GM21529 (cell line): Measurements from ENCODE around the gene DRICH1.
"Not testable (repeated sequence)": the region's sequence is repeated elsewhere in the genome, so short reads cannot be mapped to it uniquely, and the experiment has no call there.

ENCODE experiments used
- ATAC-seq: cut with Tn5 transposase; IDR thresholded peaks from one replicate; pipeline ENCODE4 v1.9.1; 2021; ENCODE audit not compliant: unreplicated experiment

Gene DRICH1, protein sequence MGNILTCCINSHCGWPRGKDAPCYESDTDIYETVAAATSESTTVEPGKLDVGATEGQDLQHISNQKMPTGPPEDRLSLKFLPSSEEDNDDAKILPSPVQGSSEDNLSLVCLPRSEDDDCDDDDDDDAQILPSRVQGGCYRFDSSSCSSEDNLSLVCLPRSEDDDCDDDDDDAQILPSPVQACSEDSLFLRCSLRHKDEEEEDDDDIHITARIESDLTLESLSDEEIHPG

DNA sequence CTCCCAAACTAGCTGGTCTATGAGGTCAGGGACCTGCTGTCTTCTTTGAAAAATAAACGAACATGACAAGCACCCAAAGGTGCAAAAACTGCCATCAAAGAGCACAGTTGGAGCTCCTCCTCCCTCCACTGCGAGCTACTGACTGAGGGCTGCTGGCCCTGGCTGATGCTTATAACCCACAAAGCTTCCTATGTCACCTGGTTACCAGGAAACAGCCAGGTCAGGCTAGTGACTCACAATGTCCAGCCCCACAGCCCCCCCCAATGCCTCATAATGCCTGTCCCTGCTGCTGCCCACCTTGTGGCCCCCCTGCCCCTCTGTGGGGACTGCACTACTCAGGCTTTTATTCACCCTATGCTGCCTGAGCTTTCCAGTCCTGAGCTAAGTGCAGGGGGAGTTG, at the start of gene DRICH1:
DRICH1 (minus strand) TSS at position 144 of the 400 bp plus-strand sequence. CDS start 298 bp downstream, outside the sequence.
- ATAC-seq, result no peak

DNA sequence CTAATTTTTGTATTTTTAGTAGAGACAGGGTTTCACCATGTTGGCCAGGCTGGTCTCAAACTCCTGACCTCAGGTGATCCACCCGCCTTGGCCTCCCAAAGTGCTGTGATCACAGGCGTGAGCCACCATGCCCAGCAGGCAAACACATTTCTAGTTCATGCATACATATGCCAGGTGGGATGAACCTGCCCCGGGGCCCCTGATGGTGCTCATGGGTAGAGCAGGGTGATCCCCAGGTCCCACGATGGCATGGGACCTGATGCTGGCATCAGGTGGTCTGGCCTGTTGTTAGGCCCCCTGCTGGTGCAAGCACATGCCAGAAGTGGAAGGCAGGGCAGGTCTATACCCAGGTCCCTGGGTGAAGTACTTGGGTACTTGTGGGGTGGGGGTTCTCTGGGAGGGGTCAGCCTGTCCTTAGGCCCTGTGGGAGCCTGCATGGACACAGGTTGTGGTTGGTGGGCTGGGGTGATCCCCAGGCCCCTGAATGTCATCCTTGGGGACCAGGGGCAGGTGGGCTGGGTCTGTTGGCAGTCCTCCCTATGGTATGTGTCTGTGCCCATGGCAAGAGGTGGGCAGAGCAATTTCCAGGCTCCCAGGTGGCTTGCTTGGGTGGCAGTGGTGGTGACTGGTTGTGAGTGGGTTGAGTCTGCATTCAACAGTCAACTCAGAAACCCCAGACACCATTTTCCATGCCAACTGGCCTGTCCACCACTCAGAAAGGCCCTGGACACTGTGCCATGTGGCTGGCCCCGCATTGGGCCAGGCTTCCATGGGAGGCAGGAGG, 49.1 kb upstream of the DRICH1 start:
- ATAC-seq, result no peak

DNA sequence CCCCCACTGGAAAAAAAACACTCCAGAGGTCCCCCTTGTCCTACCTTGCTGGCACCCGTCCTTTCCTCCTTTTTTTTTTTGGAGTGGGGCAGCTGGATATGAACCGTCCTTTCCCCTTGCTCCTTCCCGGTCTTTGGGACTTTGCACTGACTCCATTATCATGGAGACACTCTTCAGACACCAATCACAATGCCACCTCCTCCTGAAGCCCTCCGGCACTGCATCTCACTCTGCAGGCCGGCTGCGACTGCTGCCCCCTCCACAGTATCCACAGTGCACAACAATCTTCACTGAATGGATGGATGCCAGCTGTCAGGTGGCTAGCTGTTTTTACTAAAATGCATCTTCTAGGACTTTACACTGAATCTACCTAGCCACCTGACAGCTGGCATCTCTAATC, 46.0 kb upstream of the DRICH1 start:
- no peak for ATAC-seq

DNA sequence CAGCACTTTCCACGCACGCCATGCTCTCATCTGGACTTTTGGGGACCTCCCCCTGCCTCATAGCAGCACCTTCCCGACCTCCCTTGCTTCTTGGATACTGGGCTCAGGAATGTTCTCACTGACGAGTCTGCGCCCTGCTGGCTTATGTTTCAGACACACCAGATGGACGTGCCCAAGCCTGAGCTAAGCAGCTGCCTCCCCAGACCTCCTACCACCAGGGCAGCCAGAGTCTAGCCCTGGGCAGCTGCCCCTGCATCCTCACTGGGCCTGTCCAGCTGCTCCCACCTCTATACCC, 45.5 kb upstream of the DRICH1 start:
- no peak for ATAC-seq

DNA sequence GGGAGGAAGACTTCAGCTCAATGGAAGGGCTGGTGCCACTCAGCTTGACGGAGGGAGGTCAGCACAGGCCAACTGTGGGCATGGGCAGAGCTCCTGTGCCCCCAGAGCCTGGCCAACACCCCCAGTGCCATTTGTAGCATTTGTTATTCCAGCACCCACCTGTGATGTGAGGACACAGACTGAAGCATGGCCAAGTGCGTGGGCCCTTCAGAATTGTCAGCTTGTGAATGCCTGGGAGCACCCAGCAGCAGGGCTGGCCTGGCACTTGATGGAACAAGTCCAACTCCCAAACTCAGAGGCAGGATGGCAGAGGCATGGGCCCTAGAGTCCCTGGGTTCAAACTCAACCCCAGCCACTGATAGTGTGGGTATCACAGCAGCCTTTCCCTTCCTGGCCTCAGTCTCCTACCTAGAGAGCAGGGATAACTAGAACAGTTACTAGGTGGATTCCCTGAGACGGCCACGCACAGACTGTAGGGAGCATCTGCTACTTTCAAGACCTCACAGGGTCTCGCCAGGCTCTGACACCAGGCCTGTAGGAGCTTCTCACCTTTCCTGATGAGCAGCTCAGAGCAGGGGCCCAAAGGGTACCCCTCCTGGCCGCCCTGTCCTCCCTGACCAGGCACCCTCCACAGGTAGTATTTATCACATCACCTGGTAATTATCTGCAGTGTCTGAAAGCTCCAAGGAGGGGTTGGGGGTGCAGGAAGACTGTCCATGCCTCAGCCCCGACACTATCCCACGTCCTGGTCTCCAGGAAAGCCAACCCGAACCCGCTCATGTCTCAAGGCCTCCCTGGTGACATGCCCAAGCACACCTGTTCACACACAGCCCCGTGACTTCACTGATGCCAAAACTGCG, 45.0 kb upstream of the DRICH1 start:
- ATAC-seq, result not testable (repeated sequence)

DNA sequence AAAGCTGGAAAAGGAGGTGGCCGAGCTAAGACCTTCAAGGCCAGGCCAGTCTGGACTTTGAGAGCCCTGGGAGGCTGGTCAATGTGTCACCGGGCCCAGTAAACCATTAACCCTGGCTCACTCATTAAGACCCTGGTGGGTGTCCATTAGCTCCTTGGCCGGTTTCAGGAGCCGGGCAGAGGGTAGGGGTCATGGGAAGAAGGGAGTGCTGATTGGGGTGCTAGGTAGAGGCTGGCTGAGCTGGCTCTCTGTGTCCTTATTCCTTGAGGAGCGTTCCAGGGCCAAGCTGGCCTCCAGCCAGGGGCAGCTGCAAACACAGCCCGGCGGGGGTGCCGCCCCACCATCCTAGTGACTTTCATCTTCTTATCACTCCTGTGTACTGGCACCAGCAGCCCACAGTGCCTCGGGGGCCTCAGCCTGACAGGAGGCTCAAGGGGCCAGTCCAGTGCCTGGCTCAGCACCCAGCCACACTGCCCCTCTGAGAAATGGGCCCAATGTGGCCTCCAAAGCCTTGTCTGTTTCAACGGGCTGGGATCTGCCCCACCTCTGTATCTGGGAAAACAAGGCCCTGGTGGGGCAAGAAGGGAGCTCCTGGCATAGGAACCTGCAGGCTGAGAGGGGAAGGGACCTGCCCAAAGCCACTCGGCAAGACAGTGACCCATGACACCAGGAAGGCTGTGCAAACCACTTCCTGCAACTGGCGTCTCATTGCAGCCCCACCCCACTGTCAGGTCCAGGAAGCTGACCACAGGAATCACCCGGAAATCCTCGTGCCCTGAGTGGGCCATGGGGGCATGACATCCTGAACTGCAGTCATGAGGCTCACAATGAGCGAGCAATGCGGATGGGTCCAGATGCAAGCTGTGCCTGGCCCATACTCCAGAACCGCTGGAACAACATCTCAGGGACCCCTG, 43.6 kb upstream of the DRICH1 start:
- no peak for ATAC-seq

DNA sequence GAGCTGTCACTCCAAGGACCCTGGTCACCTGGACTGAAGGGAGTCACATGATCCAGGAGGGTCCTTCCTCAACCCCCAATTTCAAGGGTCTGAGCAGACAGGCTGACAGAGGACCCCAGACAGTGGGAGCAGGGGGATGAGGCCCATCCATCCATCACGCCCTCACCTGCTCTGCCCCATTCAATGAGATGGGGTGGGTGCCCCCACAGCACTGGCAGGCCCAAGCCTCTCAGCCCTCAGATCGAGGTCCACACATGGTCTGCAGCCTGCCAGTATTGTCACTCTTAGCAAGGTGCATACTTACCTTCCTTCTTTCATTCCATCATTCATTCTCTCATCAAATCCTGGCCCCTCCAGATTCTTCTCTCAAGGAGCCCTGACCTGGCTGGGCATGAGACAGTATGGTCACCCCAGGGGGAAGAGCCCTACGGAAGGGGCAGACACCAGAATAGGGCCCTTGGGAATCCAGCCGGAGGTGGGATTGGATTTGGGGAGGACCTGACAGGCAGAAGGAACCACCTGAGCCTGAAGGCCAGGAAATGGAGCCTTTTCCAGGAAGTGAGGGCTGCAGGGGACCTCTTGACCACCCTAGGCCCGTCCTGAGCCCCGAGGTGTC, 42.9 kb upstream of the DRICH1 start:
- not testable (repeated sequence) for ATAC-seq

DNA sequence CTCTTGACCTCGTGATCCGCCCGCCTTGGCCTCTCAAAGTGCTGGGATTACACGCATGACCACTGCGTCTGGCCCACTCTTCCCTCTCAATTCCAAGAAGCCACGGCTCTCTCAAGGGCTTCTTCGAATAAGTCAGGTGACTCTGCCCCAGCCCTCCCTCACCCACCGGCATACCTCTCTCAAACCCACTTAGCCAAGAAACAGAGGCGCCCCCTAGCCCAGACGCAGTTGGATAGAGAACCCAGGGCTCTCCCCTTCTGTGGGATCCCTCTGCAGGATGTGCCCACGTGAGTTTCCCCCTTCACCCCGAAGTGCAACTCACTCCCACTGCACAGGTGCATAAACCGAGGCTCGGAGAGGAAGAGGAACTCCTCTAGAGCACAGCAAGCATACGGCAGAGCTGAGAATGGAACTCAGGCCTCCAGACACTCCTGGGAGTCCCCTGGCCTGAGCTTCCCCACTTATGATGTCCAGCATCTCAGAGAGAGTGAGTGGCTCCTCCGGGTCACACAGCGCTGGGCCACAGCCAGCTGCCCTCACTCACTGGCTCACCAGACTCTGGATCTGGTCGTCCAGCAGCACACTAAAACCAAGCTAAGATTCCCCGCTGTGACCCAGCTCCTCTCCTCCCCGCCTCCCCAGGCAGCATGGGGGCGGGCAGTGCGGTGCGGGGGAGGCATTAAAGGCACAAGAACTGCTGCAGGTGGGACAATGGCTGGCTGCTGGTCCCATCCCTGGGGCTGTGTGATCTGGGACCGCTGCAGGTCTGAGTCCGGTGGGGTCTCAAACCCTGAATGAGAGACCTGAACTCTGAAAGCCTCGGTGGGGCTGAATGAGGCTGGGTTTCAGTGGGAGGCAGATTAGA, 41.9 kb upstream of the DRICH1 start:
- no peak for ATAC-seq

DNA sequence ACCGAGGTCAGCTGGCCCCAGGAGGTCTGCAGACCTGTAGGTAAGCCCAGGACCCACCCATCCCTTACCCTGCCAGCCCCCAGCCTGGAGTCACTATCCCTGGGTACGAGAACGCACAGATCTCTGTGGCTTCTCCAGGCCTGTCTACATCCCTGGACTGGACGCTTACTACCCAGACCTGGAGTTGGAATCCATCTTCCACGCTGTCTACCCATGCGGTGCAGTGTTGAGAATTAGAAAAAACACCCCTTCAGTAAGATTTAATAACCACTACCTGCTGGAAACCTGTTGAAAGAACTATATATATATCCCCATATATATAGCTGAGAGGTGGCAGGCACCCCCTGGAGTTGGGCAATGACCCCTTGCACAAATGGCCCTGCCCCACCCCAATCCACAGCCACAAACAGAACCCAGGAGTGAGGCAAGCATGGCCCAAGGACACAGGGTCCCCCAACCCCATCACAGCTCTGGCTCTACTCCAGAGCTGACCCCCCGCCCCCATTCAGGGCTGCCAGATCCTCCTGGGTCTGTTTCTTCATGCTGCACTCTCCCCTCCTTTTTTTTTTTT, 41.0 kb upstream of the DRICH1 start:
- ATAC-seq, result no peak

DNA sequence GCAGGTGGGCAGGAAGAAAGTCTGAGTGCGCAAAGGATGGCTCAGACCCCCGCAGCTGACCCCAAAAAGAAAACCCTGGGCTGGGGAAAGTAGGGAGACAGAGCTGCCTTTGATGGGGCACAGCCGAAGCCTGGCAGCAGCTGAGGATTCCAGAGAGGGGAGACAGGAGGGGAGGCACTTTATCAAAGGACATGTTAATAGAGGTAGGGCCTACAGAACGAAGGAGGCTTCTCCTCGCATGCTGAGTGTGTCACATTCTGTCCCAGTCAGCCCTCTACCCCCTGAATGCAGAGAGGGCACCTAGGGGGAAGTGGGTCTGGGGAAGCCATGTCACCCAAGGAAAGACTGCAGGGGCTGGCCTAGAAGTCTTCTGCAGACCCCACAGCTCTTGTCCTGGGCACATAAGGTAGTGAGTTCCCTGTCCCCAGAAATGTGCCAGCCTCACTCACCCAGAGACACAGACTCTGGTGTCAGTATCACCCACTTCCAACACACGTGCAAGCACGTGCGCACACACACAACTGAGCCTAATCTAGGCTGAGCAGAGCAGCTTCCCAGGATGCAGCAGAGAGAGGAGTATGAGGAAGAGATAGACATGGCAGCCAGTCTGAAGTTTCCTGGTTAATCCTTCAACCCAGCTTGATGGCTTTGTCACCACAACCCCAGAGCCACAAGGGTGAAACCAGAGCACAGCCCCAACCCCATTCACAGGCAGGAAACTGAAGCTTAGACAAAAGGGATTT, 40.4 kb upstream of the DRICH1 start:
- not testable (repeated sequence) for ATAC-seq

DNA sequence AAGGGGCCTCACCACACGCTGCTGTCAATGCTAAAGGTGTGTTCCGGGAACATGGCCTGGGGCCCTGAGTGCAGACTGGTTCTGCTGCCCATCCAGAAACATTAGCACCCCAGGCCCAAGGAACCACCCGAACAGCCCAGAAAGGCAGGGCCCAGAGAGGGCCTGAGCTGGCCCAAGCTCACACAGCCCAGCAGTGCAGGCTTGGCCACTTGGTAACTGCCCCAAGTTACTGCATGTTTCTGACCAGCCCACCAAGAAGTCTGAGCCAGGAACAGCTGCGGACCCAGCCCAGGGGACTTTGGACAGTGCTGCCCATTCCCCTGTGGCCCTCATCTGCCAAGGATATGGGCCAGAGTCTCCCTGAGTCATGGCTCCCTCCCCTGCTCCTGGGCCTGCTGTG, 39.3 kb upstream of the DRICH1 start:
- not testable (repeated sequence) for ATAC-seq

DNA sequence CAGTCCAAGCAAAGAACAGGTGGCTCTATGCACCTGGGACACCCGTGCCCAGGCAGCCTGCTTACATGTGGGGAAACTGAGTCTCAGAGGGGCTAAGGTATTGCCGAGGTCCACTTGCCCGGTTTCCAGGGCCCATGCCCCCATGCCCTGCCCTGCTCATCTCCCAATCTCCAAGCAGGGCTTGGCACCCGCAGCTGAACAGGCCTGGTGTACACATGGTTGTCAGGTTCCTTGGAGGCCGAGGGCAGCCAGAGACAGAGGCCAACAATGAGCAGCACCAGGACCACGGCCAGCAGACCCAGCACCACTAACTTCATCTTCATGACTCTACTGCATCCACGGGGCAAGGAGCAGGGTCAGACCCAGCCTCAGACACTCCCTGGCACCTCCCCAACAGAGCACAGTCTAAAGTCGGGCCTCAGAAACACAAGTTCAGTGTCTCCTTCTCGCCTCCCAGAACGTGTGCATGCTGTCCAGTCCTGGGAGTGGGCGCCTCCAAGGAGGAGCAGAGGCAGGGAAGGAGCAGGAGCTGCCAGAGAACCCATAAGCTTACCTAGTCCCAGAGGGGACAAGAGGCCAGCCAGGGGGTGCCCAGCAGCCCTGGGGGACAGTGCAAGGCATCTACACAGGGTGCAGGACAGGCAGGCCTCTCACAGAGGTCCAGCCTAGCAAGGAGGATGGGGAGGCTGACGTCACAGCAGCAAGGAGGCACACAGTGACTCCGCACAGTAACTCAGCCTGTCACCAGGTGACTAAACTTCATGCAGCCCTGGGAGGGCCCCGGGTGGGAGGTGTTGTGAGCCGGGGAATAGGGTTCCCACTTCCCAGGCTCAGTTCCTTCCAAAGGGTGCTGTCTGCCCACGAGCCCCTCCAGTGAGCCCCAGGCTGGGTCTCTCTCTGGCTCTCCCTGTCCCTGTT, 38.5 kb upstream of the DRICH1 start:
- ATAC-seq, result no peak

DNA sequence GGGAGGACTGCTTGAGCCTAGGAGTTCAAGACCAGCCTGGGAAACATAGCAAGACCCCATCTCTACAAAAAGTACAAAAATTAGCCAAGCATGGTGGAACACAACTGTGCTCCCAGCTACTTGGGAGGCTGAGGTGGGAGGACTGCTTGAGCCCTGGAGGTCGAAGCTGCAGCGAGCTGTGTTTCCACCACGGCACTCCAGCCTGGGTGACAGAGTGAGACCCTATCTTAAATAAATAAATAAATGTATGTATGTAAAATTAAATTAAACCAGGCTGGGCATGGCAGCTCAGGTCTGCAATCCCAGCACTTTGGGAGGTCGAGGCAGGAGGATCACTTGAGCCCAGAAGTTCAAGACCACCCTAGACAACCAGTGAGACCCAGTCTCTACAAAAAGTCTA, 28.3 kb upstream of the DRICH1 start:
- ATAC-seq, result not testable (repeated sequence)

DNA sequence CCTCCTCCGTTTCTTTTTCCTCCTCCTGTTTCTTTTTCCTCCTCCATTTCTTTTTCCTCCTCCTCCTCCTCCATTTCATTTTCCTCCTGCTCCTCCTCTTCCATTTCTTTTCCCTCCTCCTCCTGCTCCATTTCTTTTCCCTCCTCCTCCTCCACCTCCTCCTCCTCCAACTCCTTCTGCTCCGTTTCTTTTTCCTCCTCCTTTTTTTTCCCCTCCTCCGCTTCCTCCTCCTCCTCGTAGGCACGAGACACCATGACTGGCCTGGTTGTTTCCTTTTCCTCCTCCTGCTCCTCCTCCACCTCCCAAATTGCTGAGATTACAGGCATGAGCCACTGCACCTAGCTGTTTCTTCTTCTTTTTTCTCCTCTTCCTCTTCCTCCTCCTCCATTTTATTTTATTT, 25.6 kb upstream of the DRICH1 start:
- no peak for ATAC-seq

DNA sequence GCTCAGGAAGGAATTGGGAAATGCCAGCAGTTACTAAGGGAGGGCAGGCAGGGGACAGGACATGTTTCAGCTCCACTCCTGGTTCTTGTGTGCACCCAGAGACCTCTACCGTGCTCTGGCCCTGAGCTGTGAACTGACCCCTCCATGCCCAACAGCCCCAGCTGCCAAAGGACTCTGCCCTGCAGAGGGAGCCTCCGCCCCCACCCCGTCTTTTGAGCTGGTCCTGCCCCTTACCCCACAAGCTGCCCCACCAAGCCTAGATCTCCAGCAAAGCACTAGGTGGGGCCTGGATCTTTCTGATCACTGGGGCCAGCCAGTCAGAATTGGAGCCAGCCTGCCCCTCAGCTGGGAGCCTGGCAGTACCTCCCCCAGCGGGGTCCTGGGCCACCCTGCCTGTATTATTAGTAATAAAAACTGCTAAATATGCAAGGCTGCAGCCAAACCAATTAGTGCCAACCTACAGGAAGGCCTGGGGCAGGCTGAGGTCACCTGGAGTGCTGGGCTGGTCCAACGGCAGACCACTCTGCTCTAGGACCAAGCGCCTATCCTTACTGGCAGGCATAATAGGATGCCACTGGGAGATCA, 23.9 kb upstream of the DRICH1 start:
- no peak for ATAC-seq

DNA sequence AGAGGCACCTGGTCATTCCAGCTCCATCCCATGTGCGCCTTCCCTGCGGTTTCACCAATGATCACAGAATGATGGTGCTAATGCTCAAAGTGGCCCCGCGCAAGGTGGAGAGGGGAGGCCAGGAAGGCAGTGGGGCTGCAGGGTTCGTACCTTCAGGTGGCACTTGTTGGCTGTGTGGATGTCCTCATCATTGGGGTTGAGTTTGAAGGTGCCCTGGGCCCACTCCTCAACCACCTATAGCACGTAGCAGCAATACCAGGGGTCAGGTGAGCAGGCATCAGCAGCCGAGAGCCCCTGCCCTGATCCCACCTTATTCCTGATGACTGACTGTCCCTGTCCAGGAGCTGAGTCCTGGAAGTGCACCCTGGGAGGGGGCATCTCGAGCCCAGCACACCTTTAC, 20.6 kb upstream of the DRICH1 start:
- ATAC-seq, result no peak

DNA sequence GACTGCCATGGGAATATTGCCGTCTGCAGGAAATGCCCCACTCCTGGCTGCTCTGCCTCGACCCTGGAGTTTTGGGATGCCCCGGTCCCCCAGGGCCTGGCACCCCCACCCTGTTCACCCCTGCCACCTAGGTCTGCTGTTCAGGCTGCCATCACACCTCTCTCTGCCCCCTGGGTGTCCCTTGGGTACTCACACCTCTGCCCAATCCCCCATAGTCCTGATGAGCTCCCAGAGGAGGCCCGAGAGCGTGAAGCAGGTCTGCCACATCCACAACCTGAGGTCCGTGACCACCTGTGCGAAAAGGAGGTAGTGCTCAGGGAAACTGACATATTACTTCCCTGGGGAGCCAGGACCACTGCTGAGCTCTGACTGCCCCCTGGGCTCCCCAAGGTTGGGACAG, 20.2 kb upstream of the DRICH1 start:
- no peak for ATAC-seq
